ENCODE data around the gene CDC42BPB. TPM values are rescaled to one million over a fixed set of nuclear protein-coding genes. Genes with fewer than 3 reads are reported as not detected.
A peak's percentile ranks its signal among the peaks of the same experiment; 100 is the strongest.

CDC42BPB gene
- total RNA-seq, 1 experiment from 2014 or later: 103 TPM

DNA sequence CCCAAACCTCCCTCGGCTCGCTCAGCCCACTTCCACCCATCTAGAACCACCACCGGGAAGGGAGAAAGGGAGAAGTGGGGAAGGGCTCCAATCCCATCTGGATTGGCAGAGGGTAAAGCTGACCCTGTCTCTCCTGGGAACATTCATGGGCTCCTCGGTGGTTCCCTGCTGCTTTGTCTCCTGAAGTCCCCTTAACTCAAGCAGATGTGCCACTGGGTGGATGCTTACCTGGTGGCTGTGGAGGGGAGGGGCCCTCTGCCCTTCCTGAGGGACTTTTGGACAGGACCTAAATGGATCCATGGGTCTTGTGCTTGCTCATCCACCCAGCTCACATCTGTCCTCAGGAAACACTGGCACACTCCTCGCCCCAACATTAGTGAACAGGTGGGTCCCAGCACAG is 2.2 kb upstream of the CDC42BPB start:
- Histone ChIP-seq H3K23me2 (ENCODE audit: insufficient read length, low read depth, low read length, poor library complexity, severe bottlenecking) (peaks cover 10% of the 10 kb centered on the region), H3K4me1 (ENCODE audit: insufficient read depth, low read length) (no peaks in the 10 kb centered on the region; the same call in 1 of the 2 replicates), H2BK5ac (ENCODE audit: insufficient read length, low read length) (no peak overlapping the region), H3K27ac (ENCODE audit: insufficient read length, low read depth, low read length) (no peak overlapping the region), H2BK120ac (ENCODE audit: low read depth, low read length, poor library complexity, severe bottlenecking) (no peak overlapping the region), H3K27me3 (ENCODE audit: insufficient read depth, low read length) (no peaks in the 10 kb centered on the region), H4K8ac (replicated peaks; ENCODE audit: insufficient read length, low read depth, low read length) (no peak overlapping the region), H4K91ac (ENCODE audit: insufficient read length, low read depth, low read length) (no peak overlapping the region), H3K56ac (ENCODE audit: insufficient read length, low read depth, low read length) (no peak overlapping the region), H4K20me1 (ENCODE audit: control insufficient read depth, insufficient read depth, insufficient read length) (no peaks in the 10 kb centered on the region), H3K23ac (ENCODE audit: insufficient read length, low read depth, low read length) (no peak overlapping the region), H3K14ac (ENCODE audit: insufficient read depth, low read length) (no peak overlapping the region), H3K4ac (ENCODE audit: low read depth, low read length) (no peak overlapping the region), H3K18ac (ENCODE audit: insufficient read length, low read depth, low read length) (no peak overlapping the region), H3T11ph (ENCODE audit: low read length) (no peak overlapping the region), H3K79me1 (ENCODE audit: insufficient read depth, low read depth, low read length, poor library complexity, severe bottlenecking) (peaks cover 9% of the 10 kb centered on the region), H3K9ac (ENCODE audit: extremely low read depth, insufficient read length, low read length) (no peak overlapping the region), H3K4me2 (ENCODE audit: insufficient read depth, insufficient read length, low read length) (no peak overlapping the region), H3K79me2 (ENCODE audit: insufficient read depth, low read length) (peaks cover 15% of the 10 kb centered on the region; the same call in 1 of the 2 replicates), H2BK20ac (ENCODE audit: low read depth, low read length, poor library complexity, severe bottlenecking) (no peak overlapping the region), H4K5ac (ENCODE audit: insufficient read length, low read depth, low read length) (no peak overlapping the region), H2AK5ac (ENCODE audit: insufficient read length, low read length) (no peak overlapping the region), H2AFZ (ENCODE audit: low read length) (no peak overlapping the region), H2BK15ac (ENCODE audit: low read depth, low read length) (no peak overlapping the region), H2BK12ac (ENCODE audit: insufficient read length, low read depth, low read length) (no peak overlapping the region), H3K9me3 (ENCODE audit: control insufficient read depth, low read depth, low read length) (no peaks in the 10 kb centered on the region)
- DNase-seq: no peak
- H3K36me3 Mint-ChIP-seq (ENCODE audit: insufficient read depth in 1 of 3, low read depth in 3 of 3): peaks cover 0 to 4% (median 4%) of the 10 kb centered on the region in 3 experiments; a peak in 2 of 7 replicates
- no peak overlapping the region for H3K27ac Mint-ChIP-seq
- no CpG with 5 or more reads among the region's 5 CpGs for WGBS (ENCODE audit: extremely low coverage, insufficient read length, low lambda C conversion rate)
- peaks cover 22 to 32% of the 10 kb centered on the region in 2 experiments for H3K4me1 Mint-ChIP-seq
- TF ChIP-seq, protein P1, sequence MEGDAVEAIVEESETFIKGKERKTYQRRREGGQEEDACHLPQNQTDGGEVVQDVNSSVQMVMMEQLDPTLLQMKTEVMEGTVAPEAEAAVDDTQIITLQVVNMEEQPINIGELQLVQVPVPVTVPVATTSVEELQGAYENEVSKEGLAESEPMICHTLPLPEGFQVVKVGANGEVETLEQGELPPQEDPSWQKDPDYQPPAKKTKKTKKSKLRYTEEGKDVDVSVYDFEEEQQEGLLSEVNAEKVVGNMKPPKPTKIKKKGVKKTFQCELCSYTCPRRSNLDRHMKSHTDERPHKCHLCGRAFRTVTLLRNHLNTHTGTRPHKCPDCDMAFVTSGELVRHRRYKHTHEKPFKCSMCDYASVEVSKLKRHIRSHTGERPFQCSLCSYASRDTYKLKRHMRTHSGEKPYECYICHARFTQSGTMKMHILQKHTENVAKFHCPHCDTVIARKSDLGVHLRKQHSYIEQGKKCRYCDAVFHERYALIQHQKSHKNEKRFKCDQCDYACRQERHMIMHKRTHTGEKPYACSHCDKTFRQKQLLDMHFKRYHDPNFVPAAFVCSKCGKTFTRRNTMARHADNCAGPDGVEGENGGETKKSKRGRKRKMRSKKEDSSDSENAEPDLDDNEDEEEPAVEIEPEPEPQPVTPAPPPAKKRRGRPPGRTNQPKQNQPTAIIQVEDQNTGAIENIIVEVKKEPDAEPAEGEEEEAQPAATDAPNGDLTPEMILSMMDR (conservative IDR thresholded peaks at IDR 0.05): no peak
- peak overlapping the region in 1 of 2 experiments; percentile 27; a peak in 1 of 5 replicates for H3K4me3 Mint-ChIP-seq
- H3K27me3 Mint-ChIP-seq (ENCODE audit: low read depth): peaks cover 2% of the 10 kb centered on the region; the same call in 1 of the 2 replicates
- H3K9me3 Mint-ChIP-seq: no peaks in the 10 kb centered on the region; a peak in 1 of 5 replicates

Measured in H9 (cell line).